Lung (tissue), 12 donors: Measurements from ENCODE around the gene PTTG2. TPM values are rescaled to one million over a fixed set of nuclear protein-coding genes. Genes with fewer than 3 reads are reported as not detected.

Experiments
- ATAC-seq: fragments of 200-7000 bp; cut with Tn5 transposase; one replicate; pipeline ENCODE4 v1.9.1; 2020; ENCODE audit warnings: moderate number of reproducible peaks; ENCODE audit not compliant: insufficient read depth, low FRiP score
- DNase-seq, 3 donors: peaks; one replicate each; pipeline ENCODE4 v3.0.0-alpha.2; 2013 to 2017
- H3K27ac ChIP-seq, 2 donors: one replicate each; pipeline ENCODE4 v1.5.1; 2013; ENCODE audit warnings: mild to moderate bottlenecking in 2 of 2, moderate library complexity in 2 of 2, control low read depth in 1 of 2, inconsistent platforms in 1 of 2, low read depth in 1 of 2, low read length in 1 of 2
- H3K27me3 ChIP-seq, 3 donors: one replicate each; pipeline ENCODE4 v1.5.1; 2013; ENCODE audit warnings: low read length in 2 of 3; ENCODE audit not compliant: control insufficient read depth in 3 of 3, insufficient read depth in 3 of 3
- H3K36me3 ChIP-seq, 4 donors: one replicate each; pipeline ENCODE4 v1.5.1; 2013; ENCODE audit warnings: low read length in 4 of 4, mild to moderate bottlenecking in 1 of 4, moderate library complexity in 1 of 4; ENCODE audit not compliant: control insufficient read depth in 4 of 4, insufficient read depth in 4 of 4
- H3K4me1 ChIP-seq, 5 donors: one replicate each; pipeline ENCODE4 v1.5.1; 2013; ENCODE audit warnings: low read length in 5 of 5, mild to moderate bottlenecking in 2 of 5, moderate library complexity in 1 of 5; ENCODE audit not compliant: control insufficient read depth in 5 of 5, insufficient read depth in 5 of 5
- H3K4me3 ChIP-seq: one replicate; pipeline ENCODE4 v1.5.1; 2013; ENCODE audit warnings: mild to moderate bottlenecking, control low read depth, moderate library complexity
- H3K9ac ChIP-seq, 2 donors: one replicate each; pipeline ENCODE4 v1.5.1; 2013; ENCODE audit warnings: low read length in 2 of 2, control low read depth in 1 of 2; ENCODE audit not compliant: insufficient read depth in 1 of 2
- H3K9me3 ChIP-seq, 4 donors: one replicate each; pipeline ENCODE4 v1.5.1; 2013; ENCODE audit warnings: low read length in 3 of 4, mild to moderate bottlenecking in 1 of 4, moderate library complexity in 1 of 4; ENCODE audit not compliant: control insufficient read depth in 4 of 4, insufficient read depth in 3 of 4
- CTCF ChIP-seq: IDR thresholded peaks from 2 replicates; pipeline ENCODE4 v1.5.1; 2012; ENCODE audit warnings: mild to moderate bottlenecking; ENCODE audit errors: control extremely low read depth, extremely low read depth
- WGBS, 2 donors: extraction: QIAGEN DNeasy Blood & Tissue Kit; methylation state at CpG; one replicate each; pipeline ENCODE4 v1.1.7; 2013; 5-methylcytosine and 5-hydroxymethylcytosine counted together
- polyA plus RNA-seq, 2 donors: library from polyadenylated mRNA; stranded (reverse); fragments of 200-250 nt; gene quantifications; one replicate each; pipeline ENCODE4 v1.2.1, GENCODE V29; 2013
- total RNA-seq, 2 donors: library from RNA; depleted of rRNA in 1 of 2; stranded (reverse); fragments of >200 nt in 1 of 2; gene quantifications; one replicate each; pipeline ENCODE4 v1.2.1, GENCODE V29; 2014 to 2021
- donor health status: control.
- donor health status: control.
- donor health status: Bipolar disorder and iron deficiency.
- donor health status: healthy.
- donor health status: DM: yes; HTN: yes; CAD: no.

Gene PTTG2
- total and polyA plus RNA-seq, 4 donors, result 0.11 to 0.52 TPM; not detected in 2

- H3K27ac ChIP-seq, result no peak overlapping the region
- 61 to 89% methylated on average over 3 of the region's 3 CpGs for WGBS, 2 donors
- H3K9me3 ChIP-seq, result no peaks in the 10 kb centered on the region
- H3K9ac ChIP-seq, result no peak overlapping the region
- TF ChIP-seq CTCF, result no peak
- peaks cover 0 to 28% (median 18%) of the 10 kb centered on the region in 5 donors for H3K4me1 ChIP-seq
- no peaks in the 10 kb centered on the region for H3K27me3 ChIP-seq
- H3K36me3 ChIP-seq, result no peaks in the 10 kb centered on the region
- ATAC-seq (no peak), DNase-seq (no peak)
- H3K4me3 ChIP-seq, result no peak overlapping the region
These were observed 25.6 kb downstream of the PTTG2 start for GRCh38 chr4:37985730-37986275.

GRCh38 chr4:37988670-37989069 is 28.5 kb downstream of the PTTG2 start:
- ATAC-seq (no peak), DNase-seq (no peak)
- TF ChIP-seq CTCF, result no peak
- Histone ChIP-seq H3K9ac (no peak overlapping the region), H3K27me3 (no peaks in the 10 kb centered on the region), H3K4me3 (no peak overlapping the region), H3K36me3 (no peaks in the 10 kb centered on the region), H3K27ac (no peak overlapping the region), H3K9me3 (no peaks in the 10 kb centered on the region), H3K4me1 (peaks cover 0 to 22% (median 14%) of the 10 kb centered on the region in 5 donors)
- WGBS, 2 donors, result 55 to 76% methylated on average over 5 of the region's 5 CpGs

GRCh38 chr4:37989398-37990260 is 29.4 kb downstream of the PTTG2 start:
- H3K4me3 ChIP-seq, result no peak overlapping the region

More at GRCh38 chr4:37989398-37990260, 29.4 kb downstream of the PTTG2 start:
- H3K4me1 ChIP-seq, result peaks cover 2 to 27% (median 14%) of the 10 kb centered on the region in 5 donors
- no peaks in the 10 kb centered on the region for H3K27me3 ChIP-seq
- DNase-seq, result no peak
- WGBS, 2 donors, result 41 to 55% methylated on average over 8 of the region's 8 CpGs
- no peak for TF ChIP-seq CTCF
- H3K27ac ChIP-seq, result peak overlapping the region; percentile 63 to 65
- no peak overlapping the region for H3K9ac ChIP-seq
- ATAC-seq, result no peak
- H3K9me3 ChIP-seq, result no peaks in the 10 kb centered on the region
- H3K36me3 ChIP-seq, result no peaks in the 10 kb centered on the region
